Measurements from ENCODE around the gene GRIA1.

The GRIA1 gene

DNA sequence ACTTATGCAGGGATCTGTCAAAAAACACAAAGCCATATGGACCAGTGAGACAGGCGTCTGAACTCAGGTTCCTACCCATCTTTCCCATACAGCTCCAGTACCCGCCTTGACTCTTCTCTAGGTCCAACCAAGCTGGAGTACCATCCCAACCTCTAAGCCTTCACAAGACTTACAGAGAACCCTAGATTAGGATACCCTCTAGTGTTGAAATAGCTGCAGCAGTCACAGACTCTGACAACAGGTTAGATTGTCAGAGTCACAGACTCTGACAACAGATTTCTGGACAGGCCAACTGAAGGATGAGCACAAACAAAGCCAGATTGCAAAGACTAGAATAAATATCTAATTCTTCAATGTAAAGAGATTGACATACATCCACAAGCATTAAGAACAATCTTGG, 266.1 kb downstream of the GRIA1 start:
- Histone ChIP-seq H3K36me3 (ENCODE audit: low read depth) (no peaks in the 10 kb centered on the region), H3K4me3 (ENCODE audit: severe bottlenecking) (no peak overlapping the region), H3K4me1 (ENCODE audit: insufficient read depth, poor library complexity, severe bottlenecking) (peaks cover 8% of the 10 kb centered on the region), H3K27me3 (ENCODE audit: insufficient read depth, poor library complexity, severe bottlenecking) (no peaks in the 10 kb centered on the region), H3K27ac (ENCODE audit: poor library complexity, severe bottlenecking) (no peak overlapping the region), H3K9me3 (ENCODE audit: severe bottlenecking) (no peaks in the 10 kb centered on the region)
- DNase-seq (ENCODE audit: low spot score) (no peak), ATAC-seq (ENCODE audit: low read depth) (no peak)
- TF ChIP-seq, protein P1, sequence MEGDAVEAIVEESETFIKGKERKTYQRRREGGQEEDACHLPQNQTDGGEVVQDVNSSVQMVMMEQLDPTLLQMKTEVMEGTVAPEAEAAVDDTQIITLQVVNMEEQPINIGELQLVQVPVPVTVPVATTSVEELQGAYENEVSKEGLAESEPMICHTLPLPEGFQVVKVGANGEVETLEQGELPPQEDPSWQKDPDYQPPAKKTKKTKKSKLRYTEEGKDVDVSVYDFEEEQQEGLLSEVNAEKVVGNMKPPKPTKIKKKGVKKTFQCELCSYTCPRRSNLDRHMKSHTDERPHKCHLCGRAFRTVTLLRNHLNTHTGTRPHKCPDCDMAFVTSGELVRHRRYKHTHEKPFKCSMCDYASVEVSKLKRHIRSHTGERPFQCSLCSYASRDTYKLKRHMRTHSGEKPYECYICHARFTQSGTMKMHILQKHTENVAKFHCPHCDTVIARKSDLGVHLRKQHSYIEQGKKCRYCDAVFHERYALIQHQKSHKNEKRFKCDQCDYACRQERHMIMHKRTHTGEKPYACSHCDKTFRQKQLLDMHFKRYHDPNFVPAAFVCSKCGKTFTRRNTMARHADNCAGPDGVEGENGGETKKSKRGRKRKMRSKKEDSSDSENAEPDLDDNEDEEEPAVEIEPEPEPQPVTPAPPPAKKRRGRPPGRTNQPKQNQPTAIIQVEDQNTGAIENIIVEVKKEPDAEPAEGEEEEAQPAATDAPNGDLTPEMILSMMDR (IDR thresholded peaks at IDR 0.05; ENCODE audit: poor library complexity, severe bottlenecking): peak; percentile 34

DNA sequence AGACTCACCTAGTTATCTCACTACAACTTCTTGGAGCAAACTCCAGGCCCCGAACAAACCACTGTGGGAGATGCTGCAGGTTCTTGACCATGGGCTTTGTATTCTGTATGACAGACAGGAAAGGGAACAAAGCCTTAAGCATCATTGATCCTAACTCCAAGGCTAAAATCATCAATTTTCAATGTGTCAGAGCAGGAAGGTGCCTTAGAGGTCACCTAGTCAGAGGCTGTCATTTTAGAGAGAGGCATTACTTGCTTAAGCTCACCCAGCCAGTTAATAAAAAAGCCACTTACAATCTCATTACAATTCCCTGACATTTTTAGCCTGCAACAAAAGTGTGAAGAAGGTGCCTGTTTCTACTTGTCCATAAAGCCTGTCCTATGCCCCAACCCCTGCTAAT, 275.5 kb downstream of the GRIA1 start:
- Histone ChIP-seq H3K4me3 (ENCODE audit: severe bottlenecking) (no peak overlapping the region), H3K27ac (ENCODE audit: poor library complexity, severe bottlenecking) (no peak overlapping the region), H3K4me1 (ENCODE audit: insufficient read depth, poor library complexity, severe bottlenecking) (no peaks in the 10 kb centered on the region), H3K27me3 (ENCODE audit: insufficient read depth, poor library complexity, severe bottlenecking) (no peaks in the 10 kb centered on the region), H3K9me3 (ENCODE audit: severe bottlenecking) (no peaks in the 10 kb centered on the region), H3K36me3 (ENCODE audit: low read depth) (no peaks in the 10 kb centered on the region)
- DNase-seq (ENCODE audit: low spot score) (no peak), ATAC-seq (ENCODE audit: low read depth) (no peak)
- TF ChIP-seq, protein P1 (IDR thresholded peaks at IDR 0.05; ENCODE audit: poor library complexity, severe bottlenecking): no peak

DNA sequence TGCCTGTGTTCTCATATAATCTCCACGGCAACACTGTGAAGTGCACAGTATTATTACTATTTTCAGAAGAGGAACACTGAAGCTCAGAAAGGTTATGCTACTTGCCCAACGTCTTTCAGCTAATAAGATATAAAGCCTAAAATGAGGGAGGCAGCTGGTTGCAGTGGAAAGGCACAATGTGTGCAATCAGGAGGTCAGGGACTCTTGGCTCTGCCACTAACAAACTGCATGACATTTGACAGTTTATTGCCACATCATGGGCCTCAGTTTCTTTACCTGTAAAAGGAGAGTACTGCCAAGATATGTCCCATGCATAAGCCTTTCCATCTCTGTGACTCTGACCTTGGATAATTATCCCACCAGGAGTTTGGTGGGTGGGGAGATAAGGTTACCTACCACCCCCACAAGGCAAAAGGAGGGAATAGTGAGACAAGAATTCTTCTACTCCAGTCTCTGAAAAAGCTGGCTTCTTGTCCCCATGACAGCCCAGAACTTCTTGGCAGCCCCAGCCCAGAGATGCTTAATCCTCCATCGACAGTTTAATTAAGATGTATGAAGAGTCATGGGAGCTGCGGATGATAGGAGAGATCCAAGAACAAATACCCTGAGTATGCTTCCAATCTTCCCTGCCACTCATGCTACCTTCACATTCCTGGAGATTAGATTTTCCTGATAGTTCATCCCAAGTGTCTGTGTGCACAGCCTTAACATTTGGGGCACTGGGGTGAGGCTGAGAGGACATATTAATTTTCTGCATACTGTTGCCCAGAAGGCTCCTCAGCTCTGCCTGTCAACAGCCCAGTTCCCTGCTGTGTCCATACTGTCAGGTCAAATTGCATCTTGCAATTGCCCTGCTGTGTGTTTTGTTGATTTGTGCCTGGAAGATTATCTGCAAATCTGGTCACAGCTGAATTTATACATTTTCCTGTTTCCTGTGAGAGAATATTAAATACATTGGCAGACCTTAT, 277.0 kb downstream of the GRIA1 start:
- no peak overlapping the region for H3K27ac ChIP-seq (ENCODE audit: poor library complexity, severe bottlenecking)
- no peaks in the 10 kb centered on the region for H3K9me3 ChIP-seq (ENCODE audit: severe bottlenecking)
- no peak for DNase-seq (ENCODE audit: low spot score)
- no peaks in the 10 kb centered on the region for H3K27me3 ChIP-seq (ENCODE audit: insufficient read depth, poor library complexity, severe bottlenecking)
- no peaks in the 10 kb centered on the region for H3K4me1 ChIP-seq (ENCODE audit: insufficient read depth, poor library complexity, severe bottlenecking)
- H3K36me3 ChIP-seq (ENCODE audit: low read depth): no peaks in the 10 kb centered on the region
- TF ChIP-seq, protein P1 (IDR thresholded peaks at IDR 0.05; ENCODE audit: poor library complexity, severe bottlenecking): no peak
- no peak for ATAC-seq (ENCODE audit: low read depth)
- H3K4me3 ChIP-seq (ENCODE audit: severe bottlenecking): no peak overlapping the region

DNA sequence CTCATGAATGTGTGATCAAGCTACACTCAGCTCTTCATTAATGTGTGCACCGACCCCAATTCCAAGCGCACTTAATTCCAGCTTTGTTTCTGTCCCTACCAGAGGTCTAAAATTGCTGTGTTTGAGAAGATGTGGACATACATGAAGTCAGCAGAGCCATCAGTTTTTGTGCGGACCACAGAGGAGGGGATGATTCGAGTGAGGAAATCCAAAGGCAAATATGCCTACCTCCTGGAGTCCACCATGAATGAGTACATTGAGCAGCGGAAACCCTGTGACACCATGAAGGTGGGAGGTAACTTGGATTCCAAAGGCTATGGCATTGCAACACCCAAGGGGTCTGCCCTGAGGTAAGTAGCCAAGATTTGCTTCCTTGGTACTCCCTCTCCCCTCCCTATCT, 279.6 kb downstream of the GRIA1 start:
- TF ChIP-seq, protein P1 (IDR thresholded peaks at IDR 0.05; ENCODE audit: poor library complexity, severe bottlenecking): no peak
- no peak overlapping the region for H3K4me3 ChIP-seq (ENCODE audit: severe bottlenecking)
- H3K27ac ChIP-seq (ENCODE audit: poor library complexity, severe bottlenecking): no peak overlapping the region
- H3K36me3 ChIP-seq (ENCODE audit: low read depth): no peaks in the 10 kb centered on the region
- H3K4me1 ChIP-seq (ENCODE audit: insufficient read depth, poor library complexity, severe bottlenecking): no peaks in the 10 kb centered on the region
- ATAC-seq (ENCODE audit: low read depth): no peak
- no peak for DNase-seq (ENCODE audit: low spot score)
- no peaks in the 10 kb centered on the region for H3K9me3 ChIP-seq (ENCODE audit: severe bottlenecking)
- no peaks in the 10 kb centered on the region for H3K27me3 ChIP-seq (ENCODE audit: insufficient read depth, poor library complexity, severe bottlenecking)

DNA sequence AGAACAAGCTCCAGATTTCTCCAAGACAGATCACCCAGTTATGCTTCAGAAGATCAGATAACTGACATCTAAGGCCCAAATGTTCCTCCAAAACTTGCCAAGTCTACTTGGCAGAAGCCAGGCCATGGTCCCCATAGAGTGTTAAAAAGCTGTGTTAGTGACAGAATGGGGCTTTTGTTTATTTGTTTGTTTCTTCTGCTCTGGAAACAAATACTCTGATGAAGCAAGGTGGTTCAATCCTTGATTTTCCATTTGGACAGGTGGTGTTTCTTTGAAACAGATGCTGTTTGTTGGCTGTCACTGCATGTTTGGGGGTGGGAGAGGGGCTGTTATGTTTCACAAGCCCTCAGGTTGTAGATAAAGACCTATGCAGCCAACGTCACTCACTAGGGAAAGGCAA, 284.2 kb downstream of the GRIA1 start:
- Histone ChIP-seq H3K36me3 (ENCODE audit: low read depth) (no peaks in the 10 kb centered on the region), H3K4me1 (ENCODE audit: insufficient read depth, poor library complexity, severe bottlenecking) (no peaks in the 10 kb centered on the region), H3K4me3 (ENCODE audit: severe bottlenecking) (no peak overlapping the region), H3K9me3 (ENCODE audit: severe bottlenecking) (no peaks in the 10 kb centered on the region), H3K27ac (ENCODE audit: poor library complexity, severe bottlenecking) (no peak overlapping the region), H3K27me3 (ENCODE audit: insufficient read depth, poor library complexity, severe bottlenecking) (no peaks in the 10 kb centered on the region)
- DNase-seq (ENCODE audit: low spot score): no peak
- TF ChIP-seq, protein P1 (IDR thresholded peaks at IDR 0.05; ENCODE audit: poor library complexity, severe bottlenecking): no peak
- no peak for ATAC-seq (ENCODE audit: low read depth)
